ENCODE measurements around the gene GET4.

DNA sequence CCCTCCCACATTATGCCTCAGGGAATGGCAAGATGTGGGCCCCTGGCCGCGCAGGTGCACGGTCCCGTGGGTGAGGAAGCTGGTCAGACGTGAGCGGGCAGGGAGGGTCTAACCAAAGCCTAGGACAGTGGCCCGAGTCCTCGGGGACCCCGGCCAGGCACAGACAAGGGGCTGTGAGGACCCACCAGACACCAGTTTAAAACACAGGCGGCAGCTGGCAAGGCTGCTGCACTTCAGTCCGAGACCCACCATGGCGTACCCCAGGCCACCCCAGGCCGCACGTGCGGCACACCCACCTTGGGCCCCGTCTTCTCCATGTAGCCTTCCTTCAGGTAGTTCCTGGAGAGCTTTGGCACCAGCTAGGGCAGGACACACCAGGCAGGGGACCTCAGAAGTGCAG is 23.5 kb downstream of the GET4 start:
- TF ChIP-seq, protein P1, sequence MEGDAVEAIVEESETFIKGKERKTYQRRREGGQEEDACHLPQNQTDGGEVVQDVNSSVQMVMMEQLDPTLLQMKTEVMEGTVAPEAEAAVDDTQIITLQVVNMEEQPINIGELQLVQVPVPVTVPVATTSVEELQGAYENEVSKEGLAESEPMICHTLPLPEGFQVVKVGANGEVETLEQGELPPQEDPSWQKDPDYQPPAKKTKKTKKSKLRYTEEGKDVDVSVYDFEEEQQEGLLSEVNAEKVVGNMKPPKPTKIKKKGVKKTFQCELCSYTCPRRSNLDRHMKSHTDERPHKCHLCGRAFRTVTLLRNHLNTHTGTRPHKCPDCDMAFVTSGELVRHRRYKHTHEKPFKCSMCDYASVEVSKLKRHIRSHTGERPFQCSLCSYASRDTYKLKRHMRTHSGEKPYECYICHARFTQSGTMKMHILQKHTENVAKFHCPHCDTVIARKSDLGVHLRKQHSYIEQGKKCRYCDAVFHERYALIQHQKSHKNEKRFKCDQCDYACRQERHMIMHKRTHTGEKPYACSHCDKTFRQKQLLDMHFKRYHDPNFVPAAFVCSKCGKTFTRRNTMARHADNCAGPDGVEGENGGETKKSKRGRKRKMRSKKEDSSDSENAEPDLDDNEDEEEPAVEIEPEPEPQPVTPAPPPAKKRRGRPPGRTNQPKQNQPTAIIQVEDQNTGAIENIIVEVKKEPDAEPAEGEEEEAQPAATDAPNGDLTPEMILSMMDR (IDR thresholded peaks at IDR 0.05; ENCODE audit: low read depth, low read length): no peak
- no peak for TF ChIP-seq EZH2phosphoT487 (IDR thresholded peaks at IDR 0.05; ENCODE audit: low read depth)
